Activated CD4-positive, alpha-beta T cell treated with anti-CD3 and anti-CD28 coated beads, Interleukin-2, amount 50 U/mL, for 24 hours (primary cell): ENCODE measurements around the gene SLC17A7.

Experiments used
- DNase-seq, 2 donors: peaks; one replicate each; pipeline ENCODE4 v3.0.0-alpha.2; 2020; ENCODE audit warnings: low read depth in 1 of 2, low spot score in 1 of 2

Gene SLC17A7

DNA sequence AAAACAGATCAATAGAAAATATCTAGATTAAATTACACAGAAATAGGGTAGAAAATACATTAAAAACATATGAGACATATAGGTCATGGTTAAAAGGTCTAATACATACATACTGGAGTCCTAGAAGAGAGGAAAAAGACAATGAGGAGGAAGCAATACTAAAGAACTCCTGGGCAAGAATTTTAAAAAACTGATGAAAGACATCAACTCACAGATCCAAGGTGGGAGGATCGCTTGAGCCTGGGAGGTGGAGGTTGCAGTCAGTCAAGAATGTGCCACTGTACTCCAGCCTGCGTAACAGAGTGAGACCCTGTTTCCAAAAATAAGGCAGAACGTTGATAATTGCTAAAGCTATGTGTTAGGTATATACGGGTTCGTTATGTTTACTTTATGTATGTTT, 58.7 kb downstream of the SLC17A7 start:
- no peak for DNase-seq

DNA sequence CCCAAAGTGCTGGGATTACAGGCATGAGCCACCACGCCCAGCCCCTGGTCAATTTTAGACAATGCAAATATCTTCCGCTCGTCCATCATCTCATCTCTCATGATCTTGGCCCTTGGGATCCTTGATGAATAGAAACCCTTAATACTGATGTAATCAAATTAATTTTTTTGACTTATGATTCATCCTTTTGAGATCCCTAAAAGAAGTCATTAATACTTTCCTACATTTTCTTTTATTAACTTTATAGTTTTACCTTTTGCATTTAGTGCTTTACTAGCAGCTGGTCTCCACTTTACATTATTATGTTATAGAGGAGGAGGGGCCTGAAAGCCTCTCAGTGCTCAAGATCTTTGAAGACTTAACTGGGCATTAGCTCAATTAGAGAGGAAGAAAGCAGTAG, 60.9 kb downstream of the SLC17A7 start:
- DNase-seq, result no peak
